Measurements from ENCODE around the gene NPFFR1. TPM values are rescaled to one million over a fixed set of nuclear protein-coding genes. Genes with fewer than 3 reads are reported as not detected.

Gene NPFFR1
- total RNA-seq, 1 experiment from 2014 or later, result 0.02 TPM

- Histone ChIP-seq H3K4me1 (ENCODE audit: insufficient read depth, low read length, poor library complexity, severe bottlenecking) (no peaks in the 10 kb centered on the region), H3K9me3 (ENCODE audit: low read depth, low read length, poor library complexity, severe bottlenecking) (peaks cover 5% of the 10 kb centered on the region), H3K27me3 (replicated peaks; ENCODE audit: insufficient read depth, low read depth, low read length, poor library complexity) (no peaks in the 10 kb centered on the region), H3K27ac (ENCODE audit: low read depth, low read length, poor library complexity, severe bottlenecking) (no peak overlapping the region), H3K36me3 (ENCODE audit: insufficient read depth, low read length, poor library complexity, severe bottlenecking) (no peaks in the 10 kb centered on the region), H3K4me3 (ENCODE audit: low read depth, low read length, poor library complexity, severe bottlenecking) (no peak overlapping the region)
- DNase-seq (ENCODE audit: low spot score), result peak; percentile 41
- ChIA-PET POLR2A (ENCODE audit: low non-redundant PET) (interaction anchor here (0.6 kb wide), 1 partner anchor 93 kb away, joined by 3 read pairs; no protein-coding TSS in a partner anchor), CTCF (interaction anchor here (0.7 to 1.3 kb wide), 4 partner anchors 16 to 127 kb away, joined by 3 to 7 read pairs (median 4); partner anchors contain the start of gene TYSND1)
- intact Hi-C loops (cut with micrococcal nuclease; ENCODE audit: unreplicated experiment), result loop anchor here (5.0 kb wide), 1 partner anchor 89 kb away; no protein-coding TSS in a partner anchor
- TF ChIP-seq CTCF (conservative IDR thresholded peaks at IDR 0.05; ENCODE audit: low read depth, low read length) (peak; percentile 62), EZH2 (IDR thresholded peaks at IDR 0.05; ENCODE audit: borderline replicate concordance, low read depth, low read length, poor library complexity, severe bottlenecking) (no peak)
- no TSS peak for BruUV-seq (replicated peaks)
Measured at GRCh38 chr10:70272925-70273316, 10.9 kb downstream of the NPFFR1 start.

- Histone ChIP-seq H3K36me3 (ENCODE audit: insufficient read depth, low read length, poor library complexity, severe bottlenecking) (no peaks in the 10 kb centered on the region), H3K27ac (ENCODE audit: low read depth, low read length, poor library complexity, severe bottlenecking) (no peak overlapping the region), H3K4me3 (ENCODE audit: low read depth, low read length, poor library complexity, severe bottlenecking) (no peak overlapping the region), H3K4me1 (ENCODE audit: insufficient read depth, low read length, poor library complexity, severe bottlenecking) (no peaks in the 10 kb centered on the region), H3K9me3 (ENCODE audit: low read depth, low read length, poor library complexity, severe bottlenecking) (peaks cover 5% of the 10 kb centered on the region), H3K27me3 (replicated peaks; ENCODE audit: insufficient read depth, low read depth, low read length, poor library complexity) (no peaks in the 10 kb centered on the region)
- POLR2A ChIA-PET (ENCODE audit: low non-redundant PET), result no interaction called here
- CTCF ChIA-PET, result interaction anchor here (0.7 to 1.3 kb wide), 4 partner anchors 17 to 126 kb away, joined by 3 to 7 read pairs (median 4); partner anchors contain the start of gene TYSND1
- no peak for DNase-seq (ENCODE audit: low spot score)
- TF ChIP-seq EZH2 (IDR thresholded peaks at IDR 0.05; ENCODE audit: borderline replicate concordance, low read depth, low read length, poor library complexity, severe bottlenecking) (no peak), CTCF (conservative IDR thresholded peaks at IDR 0.05; ENCODE audit: low read depth, low read length) (no peak)
- intact Hi-C loops (cut with micrococcal nuclease; ENCODE audit: unreplicated experiment), result loop anchor here (5.0 kb wide), 1 partner anchor 90 kb away; no protein-coding TSS in a partner anchor
- no TSS peak for BruUV-seq (replicated peaks)
Measured at GRCh38 chr10:70271996-70272924, 11.5 kb downstream of the NPFFR1 start.

DNA sequence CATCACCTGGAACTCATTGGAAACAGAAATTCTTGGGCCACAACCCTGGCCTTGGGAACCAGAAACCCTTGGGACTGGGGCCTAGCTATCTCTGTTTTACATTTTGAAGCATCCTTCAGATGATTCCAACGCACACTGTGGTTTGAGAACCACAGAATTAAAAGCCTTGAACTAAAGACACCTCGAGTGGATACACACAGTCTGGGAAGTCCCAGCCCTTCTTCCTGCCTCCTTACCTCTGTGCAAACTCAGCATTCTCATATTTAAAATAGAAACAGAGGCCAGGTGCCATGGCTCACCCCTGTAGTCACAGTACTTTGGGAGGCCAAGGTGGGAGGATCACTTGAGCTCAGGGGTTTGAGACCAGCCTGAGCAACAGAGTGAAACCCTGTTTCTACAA is 12.9 kb downstream of the NPFFR1 start:
- POLR2A ChIA-PET (ENCODE audit: low non-redundant PET), result interaction anchor here (0.6 kb wide), 1 partner anchor 41 kb away, joined by 3 read pairs; no protein-coding TSS in a partner anchor
- Histone ChIP-seq H3K9me3 (ENCODE audit: low read depth, low read length, poor library complexity, severe bottlenecking) (peaks cover 5% of the 10 kb centered on the region), H3K36me3 (ENCODE audit: insufficient read depth, low read length, poor library complexity, severe bottlenecking) (no peaks in the 10 kb centered on the region), H3K4me1 (ENCODE audit: insufficient read depth, low read length, poor library complexity, severe bottlenecking) (no peaks in the 10 kb centered on the region), H3K27ac (ENCODE audit: low read depth, low read length, poor library complexity, severe bottlenecking) (no peak overlapping the region), H3K27me3 (replicated peaks; ENCODE audit: insufficient read depth, low read depth, low read length, poor library complexity) (no peaks in the 10 kb centered on the region), H3K4me3 (ENCODE audit: low read depth, low read length, poor library complexity, severe bottlenecking) (no peak overlapping the region)
- no peak for DNase-seq (ENCODE audit: low spot score)
- CTCF ChIA-PET, result no interaction called here
- no peak for TF ChIP-seq EZH2 (IDR thresholded peaks at IDR 0.05; ENCODE audit: borderline replicate concordance, low read depth, low read length, poor library complexity, severe bottlenecking)
- no peak for TF ChIP-seq CTCF (conservative IDR thresholded peaks at IDR 0.05; ENCODE audit: low read depth, low read length)
- intact Hi-C loops (cut with micrococcal nuclease; ENCODE audit: unreplicated experiment), result loop anchor here (5.0 kb wide), 1 partner anchor 91 kb away; no protein-coding TSS in a partner anchor
- BruUV-seq (replicated peaks), result no TSS peak
